Brain microvascular endothelial cell (primary cell): ENCODE data around the gene GFI1B.

Experiments used
- DNase-seq: peaks from one replicate; pipeline ENCODE4 v3.0.0-alpha.2; 2020
- H3K27ac ChIP-seq: fragments of 250-450 bp; sonication (Bioruptor Pico); 2 replicates; pipeline ENCODE4 v1.5.1; 2020; ENCODE audit warnings: mild to moderate bottlenecking, moderate library complexity
- H3K27me3 ChIP-seq: fragments of 250-450 bp; sonication (Bioruptor Pico); replicated peaks from 2 replicates; pipeline ENCODE4 v1.5.1; 2020; ENCODE audit warnings: mild to moderate bottlenecking
- H3K36me3 ChIP-seq: fragments of 250-450 bp; sonication (Bioruptor Pico); replicated peaks from 2 replicates; pipeline ENCODE4 v1.5.1; 2020; ENCODE audit warnings: mild to moderate bottlenecking
- H3K4me3 ChIP-seq: 2 replicates; pipeline ENCODE4 v1.5.1; 2011; ENCODE audit warnings: low read depth, mild to moderate bottlenecking, control low read depth, low read length, moderate library complexity
- in situ Hi-C: cut with HindIII; loops from 2 replicates; pipeline ENCODE4 v1.10.0; 2017; ENCODE audit warnings: low sequenced_read_pairs, low pct_ligation_motif_present
- TF ChIP-seq, protein P1 (sequence below): IDR thresholded peaks from 2 replicates; pipeline ENCODE4 v1.5.1; 2011; ENCODE audit warnings: low read depth, mild to moderate bottlenecking, moderate library complexity, low read length, control low read depth, inconsistent platforms; ENCODE audit errors: missing control alignments

Gene GFI1B

GRCh38 chr9:133030317-133031129 lies 52.0 kb downstream of the GFI1B start, which contains the start of gene GTF3C5:
TSS of gene GTF3C5 (plus strand) at chr9:133030997. CDS start at chr9:133031012, 15 bp downstream.
- in situ Hi-C loops = loop anchor here (25.0 kb wide), 1 partner anchor 107 kb away; no protein-coding TSS in a partner anchor
- TF ChIP-seq, protein P1, sequence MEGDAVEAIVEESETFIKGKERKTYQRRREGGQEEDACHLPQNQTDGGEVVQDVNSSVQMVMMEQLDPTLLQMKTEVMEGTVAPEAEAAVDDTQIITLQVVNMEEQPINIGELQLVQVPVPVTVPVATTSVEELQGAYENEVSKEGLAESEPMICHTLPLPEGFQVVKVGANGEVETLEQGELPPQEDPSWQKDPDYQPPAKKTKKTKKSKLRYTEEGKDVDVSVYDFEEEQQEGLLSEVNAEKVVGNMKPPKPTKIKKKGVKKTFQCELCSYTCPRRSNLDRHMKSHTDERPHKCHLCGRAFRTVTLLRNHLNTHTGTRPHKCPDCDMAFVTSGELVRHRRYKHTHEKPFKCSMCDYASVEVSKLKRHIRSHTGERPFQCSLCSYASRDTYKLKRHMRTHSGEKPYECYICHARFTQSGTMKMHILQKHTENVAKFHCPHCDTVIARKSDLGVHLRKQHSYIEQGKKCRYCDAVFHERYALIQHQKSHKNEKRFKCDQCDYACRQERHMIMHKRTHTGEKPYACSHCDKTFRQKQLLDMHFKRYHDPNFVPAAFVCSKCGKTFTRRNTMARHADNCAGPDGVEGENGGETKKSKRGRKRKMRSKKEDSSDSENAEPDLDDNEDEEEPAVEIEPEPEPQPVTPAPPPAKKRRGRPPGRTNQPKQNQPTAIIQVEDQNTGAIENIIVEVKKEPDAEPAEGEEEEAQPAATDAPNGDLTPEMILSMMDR = no peak
- H3K27ac ChIP-seq = peak within 1 kb of the TSS; percentile 87
- no peaks in the 10 kb centered on the region for H3K27me3 ChIP-seq
- H3K4me3 ChIP-seq = peak within 1 kb of the TSS; percentile 94
- no peaks in the 10 kb centered on the region for H3K36me3 ChIP-seq
- DNase-seq = peak; percentile 97

DNA sequence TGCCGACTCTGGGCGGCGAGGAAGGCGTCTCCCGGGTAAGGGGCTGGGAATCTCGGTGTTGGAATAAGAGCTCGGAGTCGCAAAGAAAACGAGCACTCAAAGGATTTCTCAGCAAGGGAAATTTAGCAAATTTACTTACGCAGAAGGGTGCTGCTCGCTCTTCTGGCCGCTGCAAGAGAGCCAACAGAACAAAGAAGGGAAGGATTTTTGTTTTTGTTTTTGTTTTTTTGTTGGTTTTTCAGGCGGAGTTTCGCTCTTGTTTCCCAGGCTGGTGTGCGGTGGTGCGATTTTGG lies 52.6 kb downstream of the GFI1B start:
- TF ChIP-seq, protein P1 = no peak
- Histone ChIP-seq H3K4me3 (peak overlapping the region; percentile 94), H3K36me3 (no peaks in the 10 kb centered on the region), H3K27ac (peak overlapping the region; percentile 87), H3K27me3 (no peaks in the 10 kb centered on the region)
- no peak for DNase-seq
- in situ Hi-C loops = loop anchor here (25.0 kb wide), 1 partner anchor 106 kb away; no protein-coding TSS in a partner anchor

DNA sequence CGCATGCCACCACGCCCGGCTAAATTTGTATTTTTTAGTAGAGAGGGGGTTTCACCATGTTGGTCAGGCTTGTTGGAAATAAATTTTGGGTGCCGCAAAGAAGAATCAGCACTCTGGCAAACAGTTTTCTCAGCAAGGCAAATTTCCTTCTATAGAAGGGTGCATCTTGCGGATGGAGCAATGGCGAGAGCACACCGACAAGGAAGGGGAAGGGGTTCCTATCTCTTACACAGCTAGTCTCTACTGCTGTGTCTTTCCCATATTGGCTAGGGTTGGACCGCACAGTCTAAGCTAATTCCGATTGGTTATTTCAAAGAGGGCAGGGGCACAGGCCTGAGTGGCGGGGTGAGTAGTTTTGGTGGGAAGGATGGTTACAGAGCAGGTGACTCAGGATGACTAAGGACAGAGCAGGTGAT lies 53.0 kb downstream of the GFI1B start:
- Histone ChIP-seq H3K36me3 (no peaks in the 10 kb centered on the region), H3K4me3 (peak overlapping the region; percentile 94), H3K27ac (no peak overlapping the region), H3K27me3 (no peaks in the 10 kb centered on the region)
- TF ChIP-seq, protein P1 = no peak
- in situ Hi-C loops = loop anchor here (25.0 kb wide), 1 partner anchor 106 kb away; no protein-coding TSS in a partner anchor
- DNase-seq = no peak

- in situ Hi-C loops = loop anchor here (25.0 kb wide), 1 partner anchor 105 kb away; no protein-coding TSS in a partner anchor
- no peaks in the 10 kb centered on the region for H3K36me3 ChIP-seq
- H3K27me3 ChIP-seq = no peaks in the 10 kb centered on the region
- H3K27ac ChIP-seq = no peak overlapping the region
- TF ChIP-seq, protein P1 = no peak
- no peak overlapping the region for H3K4me3 ChIP-seq
- DNase-seq = no peak
Measured at GRCh38 chr9:133032171-133032570, 53.7 kb downstream of the GFI1B start.

- TF ChIP-seq, protein P1 = no peak
Measured at GRCh38 chr9:133035669-133036068, 57.2 kb downstream of the GFI1B start.

More at GRCh38 chr9:133035669-133036068, 57.2 kb downstream of the GFI1B start:
- no peak overlapping the region for H3K27ac ChIP-seq
- H3K27me3 ChIP-seq = no peaks in the 10 kb centered on the region
- no peak for DNase-seq
- no peaks in the 10 kb centered on the region for H3K36me3 ChIP-seq
- no peak overlapping the region for H3K4me3 ChIP-seq
- in situ Hi-C loops = loop anchor here (25.0 kb wide), 1 partner anchor 102 kb away; no protein-coding TSS in a partner anchor
